GM21526 (cell line): ENCODE results near the gene ADCK1.
A peak's percentile ranks its signal among the peaks of the same experiment; 100 is the strongest.
"Not testable (repeated sequence)": the region's sequence is repeated elsewhere in the genome, so short reads cannot be mapped to it uniquely, and the experiment has no call there.

Source experiments
- ATAC-seq: cut with Tn5 transposase; IDR thresholded peaks from one replicate; pipeline ENCODE4 v1.9.1; 2021; ENCODE audit warnings: moderate library complexity; ENCODE audit not compliant: unreplicated experiment, low FRiP score

Gene ADCK1

DNA sequence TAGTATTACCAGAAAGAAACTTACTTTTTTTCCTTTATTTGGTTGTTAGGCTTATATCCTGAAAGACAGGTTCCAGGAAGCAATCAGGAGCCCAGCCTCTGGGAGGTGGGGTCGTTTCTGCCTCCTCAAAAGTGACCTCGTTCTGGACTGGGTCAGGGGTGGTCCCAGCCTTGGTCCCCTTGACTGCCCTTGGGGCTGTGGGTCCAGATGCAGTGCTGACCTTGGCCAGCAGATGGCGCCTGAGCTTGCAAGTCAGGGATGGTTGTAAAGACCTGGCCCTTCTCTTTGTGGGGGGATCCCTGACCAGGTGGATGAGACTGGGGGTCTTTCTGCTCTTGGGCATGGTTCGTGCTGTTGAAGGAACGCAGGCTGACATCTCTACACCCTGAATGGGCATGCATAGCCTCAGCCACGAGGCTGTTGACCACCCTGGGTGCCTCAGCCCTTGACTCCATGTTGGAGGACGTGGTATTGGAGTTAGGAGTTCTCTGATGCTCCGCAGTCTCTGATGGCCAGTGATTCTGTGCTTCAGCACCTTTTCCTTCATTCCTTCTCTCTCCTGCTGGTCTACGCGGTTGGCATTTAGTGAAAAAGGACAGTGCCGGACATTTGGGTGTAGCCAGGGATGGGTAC, 62.4 kb downstream of the ADCK1 start:
- peak; percentile 83 for ATAC-seq

DNA sequence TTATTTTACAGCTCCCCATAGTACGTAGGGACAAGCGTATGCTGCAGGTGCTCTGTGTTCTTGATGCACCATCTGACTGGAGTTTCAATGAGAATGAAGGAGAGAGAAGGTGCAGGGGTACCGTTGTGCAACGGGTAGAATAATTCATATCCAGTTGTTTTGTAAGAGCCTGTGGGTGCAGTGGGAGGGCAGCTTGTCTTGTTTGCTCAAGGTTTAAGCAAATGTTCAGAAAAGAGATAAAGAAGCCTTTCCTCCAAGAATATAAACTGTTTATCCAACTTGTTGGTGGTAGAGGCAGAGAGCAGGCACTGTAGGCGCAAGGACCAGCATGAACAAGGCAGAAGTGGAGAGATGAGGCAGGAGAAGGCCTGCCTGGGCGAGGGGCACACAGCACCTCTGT, 64.2 kb downstream of the ADCK1 start:
- no peak for ATAC-seq

DNA sequence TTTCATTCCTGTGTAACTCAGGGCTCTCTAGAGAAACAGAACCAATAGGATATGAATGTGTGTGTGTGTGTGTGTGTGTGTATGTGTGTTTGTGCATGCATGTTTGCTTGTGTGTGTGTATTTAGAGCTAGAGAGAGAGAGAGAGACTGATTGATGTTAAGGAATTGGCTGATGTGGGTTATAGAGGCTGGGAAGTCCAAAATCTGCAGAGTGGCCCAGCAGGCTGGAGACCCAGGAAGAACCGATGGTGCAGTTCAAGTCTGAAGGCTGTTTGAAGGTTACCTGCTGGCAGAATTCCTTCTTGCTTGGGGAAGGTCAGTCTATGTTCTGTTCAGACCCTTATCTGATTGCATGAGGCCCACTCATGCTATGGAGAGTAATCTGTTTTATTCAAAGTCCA, 64.7 kb downstream of the ADCK1 start:
- ATAC-seq = no peak

DNA sequence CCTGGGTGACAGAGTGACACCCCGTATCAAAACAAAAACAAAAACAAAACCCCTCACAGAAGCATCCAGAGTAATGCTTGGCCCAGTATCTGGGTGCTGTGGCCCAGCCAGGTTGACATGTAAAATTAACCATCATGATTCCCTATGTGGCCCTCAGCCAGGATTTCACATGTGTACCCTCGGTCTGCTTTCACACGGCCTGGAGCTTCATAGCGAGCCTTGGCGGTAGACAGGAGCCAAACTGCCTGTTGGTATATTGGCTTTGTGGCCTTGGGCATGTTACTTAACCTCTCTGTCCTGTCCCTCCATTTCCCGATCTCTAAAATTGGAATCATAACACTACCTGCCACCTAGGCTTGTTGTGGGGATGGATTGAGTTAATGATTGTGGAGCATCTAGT, 65.5 kb downstream of the ADCK1 start:
- no peak for ATAC-seq

DNA sequence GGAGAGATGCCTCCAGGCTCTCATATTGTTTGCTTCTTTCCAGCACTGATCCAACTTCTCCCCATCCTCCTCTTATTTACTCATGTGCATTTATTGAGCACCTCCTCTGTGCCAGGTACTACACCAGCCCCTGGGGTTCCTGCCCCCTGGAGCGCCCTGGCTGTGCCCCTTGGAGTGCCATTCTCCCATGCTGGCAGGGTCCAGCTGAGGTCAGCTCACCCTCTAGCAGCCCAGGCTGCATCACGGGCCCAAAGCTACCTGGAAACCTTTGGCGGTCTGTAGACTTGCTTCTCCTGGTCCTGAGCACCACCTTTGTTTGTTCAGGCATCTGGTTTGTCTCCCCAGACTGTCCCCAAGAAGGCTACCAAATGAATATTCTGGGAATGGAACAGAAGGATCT, 67.0 kb downstream of the ADCK1 start:
- ATAC-seq = no peak

DNA sequence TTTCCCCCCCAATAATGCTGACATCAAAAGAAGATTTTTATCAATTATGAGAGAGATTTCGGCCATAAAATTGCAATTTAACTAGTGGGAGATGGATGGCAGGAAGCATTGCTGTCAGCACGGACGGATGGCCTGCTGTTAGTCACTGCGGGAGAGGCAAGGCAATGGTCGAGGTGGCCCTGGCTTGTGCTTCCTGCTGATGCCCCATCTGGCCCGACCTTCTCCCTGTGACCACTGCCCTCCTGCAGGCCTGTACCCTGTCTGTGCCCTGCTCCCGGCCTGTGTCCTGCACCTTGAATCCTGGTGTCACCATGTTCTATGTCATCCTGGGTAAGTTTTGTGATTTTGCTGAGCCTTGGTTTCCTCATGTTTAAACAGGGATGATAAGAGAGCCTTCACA, 67.6 kb downstream of the ADCK1 start:
- no peak for ATAC-seq

DNA sequence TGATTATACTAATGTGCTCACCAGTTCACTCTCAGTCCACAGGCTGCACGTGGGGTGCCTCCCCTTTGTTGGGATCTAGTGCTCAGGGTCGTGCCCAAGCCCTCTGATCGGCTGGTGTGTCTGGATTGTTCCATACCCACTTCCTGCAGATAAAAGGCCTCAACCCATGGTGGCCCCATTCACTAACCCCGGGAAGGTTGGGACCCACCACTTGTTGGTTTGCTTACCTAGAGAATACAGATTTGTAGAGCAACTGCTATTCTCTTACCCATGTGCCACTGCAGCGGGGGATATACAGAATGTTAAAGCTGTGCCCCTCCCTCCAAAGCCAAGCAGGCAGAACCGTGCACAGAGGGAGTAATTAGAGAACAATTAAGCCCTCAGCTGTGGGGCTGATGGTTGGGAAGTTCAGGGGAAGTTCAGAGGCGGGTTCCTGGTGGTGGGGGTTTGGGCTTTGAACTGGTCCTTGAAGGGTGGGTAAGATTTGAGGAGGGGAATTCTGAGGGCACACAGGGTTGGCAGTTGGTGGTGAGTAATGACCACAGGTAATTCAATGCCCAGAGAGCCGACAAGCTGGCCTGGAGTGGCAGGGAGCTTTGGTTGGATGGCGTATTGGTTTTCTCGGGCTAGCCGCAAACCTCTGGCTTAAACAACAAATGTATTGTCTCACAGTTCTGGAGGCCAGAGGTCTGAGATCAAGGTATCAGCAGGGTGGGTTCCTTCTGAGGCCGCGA, 68.8 kb downstream of the ADCK1 start:
- ATAC-seq = no peak

DNA sequence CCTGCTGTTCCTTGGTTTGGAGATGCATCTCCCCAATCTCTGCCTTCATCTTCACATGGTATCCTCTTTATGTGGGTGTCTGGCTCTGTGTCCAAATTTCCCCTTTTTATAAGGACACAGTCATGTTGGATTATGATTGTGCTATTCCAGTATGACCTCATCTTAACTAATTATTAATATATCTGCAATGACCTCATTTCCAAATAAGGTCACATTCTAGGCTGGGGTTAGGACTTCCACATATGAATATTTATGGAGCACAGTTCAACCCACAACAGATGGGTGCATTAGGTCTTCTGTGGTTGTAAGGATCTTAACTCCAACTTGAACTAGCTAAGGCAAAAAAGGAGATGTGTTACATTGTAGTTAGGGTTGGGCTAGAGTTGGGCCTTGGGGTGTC, 69.4 kb downstream of the ADCK1 start:
- ATAC-seq = no peak

DNA sequence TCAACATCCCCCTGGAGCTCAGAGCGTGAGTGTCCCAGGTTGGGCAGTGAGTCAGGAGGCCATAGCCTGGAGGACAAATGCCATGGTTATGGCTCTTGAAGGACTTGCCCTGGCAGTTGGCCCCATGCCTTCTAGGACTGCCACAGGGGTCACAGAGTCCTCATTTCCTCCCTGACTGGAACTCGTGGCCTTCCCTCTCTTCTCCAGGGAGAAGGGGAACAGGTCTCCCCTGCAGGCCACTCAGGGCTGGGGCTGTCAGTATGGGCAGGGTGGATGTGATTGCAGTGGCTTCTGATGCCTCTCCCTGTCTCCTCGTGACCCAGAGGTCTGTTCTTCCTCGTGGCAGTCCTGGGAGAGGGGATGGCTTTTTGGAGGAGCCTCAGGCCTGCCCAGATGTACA, 70.7 kb downstream of the ADCK1 start:
- ATAC-seq = no peak

DNA sequence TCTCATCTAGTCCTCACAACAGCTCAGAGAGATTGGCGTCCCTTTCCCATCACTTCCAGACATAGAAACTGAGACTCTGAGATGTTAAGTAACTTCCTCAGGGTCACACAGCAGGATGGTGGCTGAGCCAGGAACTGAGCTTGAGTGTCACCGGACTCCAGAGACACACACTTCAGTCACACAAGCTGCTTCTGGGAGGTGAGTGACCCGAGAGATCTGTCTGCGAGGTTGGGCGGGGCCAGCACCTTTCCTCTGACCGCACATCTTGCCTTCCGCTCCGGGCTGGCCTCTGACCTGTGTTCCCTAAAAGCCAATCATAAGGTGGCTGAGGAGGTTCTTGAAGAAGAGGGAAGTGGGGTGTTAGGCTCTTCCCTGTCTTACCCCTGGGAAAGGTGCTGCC, 72.2 kb downstream of the ADCK1 start:
- ATAC-seq = no peak

DNA sequence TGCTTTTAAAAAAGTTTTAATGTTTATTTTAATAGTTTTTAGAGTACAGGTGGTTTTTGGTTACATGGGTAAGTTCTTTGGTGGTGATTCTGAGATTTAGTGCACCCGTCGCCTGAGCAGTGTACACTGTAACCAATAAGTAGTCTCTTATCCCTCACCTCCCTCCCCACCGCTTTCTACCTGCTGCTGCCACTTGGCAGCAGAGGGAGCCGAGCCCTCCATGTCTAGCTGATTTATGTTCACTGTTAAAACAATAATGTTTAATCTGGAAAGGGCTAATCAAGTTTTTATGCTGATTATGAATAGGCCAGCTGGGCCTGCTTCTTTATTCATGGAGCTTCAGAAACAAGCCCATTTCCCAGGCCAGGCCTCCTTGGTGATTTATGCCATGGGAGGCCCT, 73.1 kb downstream of the ADCK1 start:
- no peak for ATAC-seq

DNA sequence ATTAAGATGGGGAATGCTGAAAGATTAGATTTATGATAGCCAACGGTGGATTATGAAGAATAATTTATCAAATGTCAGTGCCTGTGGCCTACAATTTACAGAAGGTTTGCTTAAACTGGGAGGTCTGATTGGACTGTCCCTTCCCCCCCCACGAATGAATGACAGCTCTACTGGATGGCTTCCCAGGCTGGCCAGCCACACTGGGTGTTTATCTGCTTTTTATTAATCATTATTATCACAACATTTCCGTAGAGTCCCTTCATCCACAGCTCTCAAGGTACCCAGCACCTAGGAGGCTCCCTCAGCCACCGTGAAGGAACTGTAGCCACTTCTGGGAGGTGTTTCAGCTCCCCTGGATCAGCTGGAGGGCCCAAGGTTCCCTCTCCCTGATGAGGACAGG, 78.9 kb downstream of the ADCK1 start:
- ATAC-seq = no peak

DNA sequence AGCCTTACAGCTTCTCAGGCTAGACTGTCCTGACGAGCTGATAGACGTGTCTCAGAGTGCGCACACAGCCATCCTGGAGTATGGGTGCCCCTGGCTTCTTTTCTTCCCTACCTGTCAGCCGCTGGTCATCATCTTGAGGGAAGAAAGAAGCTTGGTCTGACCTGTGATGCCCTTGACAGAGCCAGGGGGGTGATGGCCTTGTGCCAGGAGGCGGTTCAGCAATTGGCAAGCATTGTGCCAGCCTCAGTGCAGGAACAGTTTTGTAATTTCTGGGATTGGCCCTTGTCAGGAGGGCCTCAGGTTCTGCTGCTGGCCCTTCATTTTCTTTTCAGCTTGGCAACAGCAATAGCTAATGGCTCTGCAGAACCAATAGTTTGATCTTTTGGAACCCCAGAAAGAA, 80.1 kb downstream of the ADCK1 start:
- no peak for ATAC-seq

DNA sequence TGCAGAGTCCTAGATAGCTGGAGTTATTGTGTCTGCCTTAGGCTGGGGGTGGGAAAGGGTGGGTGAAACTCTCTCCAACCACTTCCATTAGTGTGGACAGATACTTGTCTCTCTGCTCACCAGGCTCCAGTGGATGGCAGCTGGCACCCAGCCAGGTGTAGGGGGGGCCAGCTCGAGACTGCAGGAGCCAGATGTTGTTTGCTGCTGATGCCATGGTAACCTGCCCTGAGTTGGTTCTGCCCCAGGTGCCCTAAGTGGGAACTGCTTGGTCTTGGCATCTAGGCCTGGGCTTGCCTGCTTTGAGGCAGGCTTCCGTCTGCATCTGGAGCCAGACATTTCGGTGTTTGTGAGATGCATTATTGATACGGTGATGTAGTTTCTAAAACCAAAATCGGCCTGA, 82.2 kb downstream of the ADCK1 start:
- no peak for ATAC-seq

DNA sequence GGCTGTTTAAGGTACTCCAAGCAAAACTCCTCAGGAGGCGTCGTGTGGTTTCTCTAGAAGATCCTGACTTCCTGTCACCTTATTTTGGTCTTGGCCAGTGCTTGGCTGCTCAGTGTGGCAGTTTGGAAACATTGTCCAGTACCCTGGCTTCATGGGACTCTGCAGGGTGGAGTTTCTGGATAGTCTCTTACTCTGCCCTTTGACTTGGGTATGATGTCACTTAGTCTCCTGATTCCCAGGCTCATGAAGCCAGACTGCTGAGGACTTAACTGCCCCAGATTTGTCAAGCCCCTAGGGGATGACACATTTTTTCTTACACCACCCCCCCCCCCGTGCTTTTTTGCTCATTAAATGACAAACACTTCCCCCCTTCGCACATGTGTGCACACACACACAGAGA, 82.7 kb downstream of the ADCK1 start:
- no peak for ATAC-seq

DNA sequence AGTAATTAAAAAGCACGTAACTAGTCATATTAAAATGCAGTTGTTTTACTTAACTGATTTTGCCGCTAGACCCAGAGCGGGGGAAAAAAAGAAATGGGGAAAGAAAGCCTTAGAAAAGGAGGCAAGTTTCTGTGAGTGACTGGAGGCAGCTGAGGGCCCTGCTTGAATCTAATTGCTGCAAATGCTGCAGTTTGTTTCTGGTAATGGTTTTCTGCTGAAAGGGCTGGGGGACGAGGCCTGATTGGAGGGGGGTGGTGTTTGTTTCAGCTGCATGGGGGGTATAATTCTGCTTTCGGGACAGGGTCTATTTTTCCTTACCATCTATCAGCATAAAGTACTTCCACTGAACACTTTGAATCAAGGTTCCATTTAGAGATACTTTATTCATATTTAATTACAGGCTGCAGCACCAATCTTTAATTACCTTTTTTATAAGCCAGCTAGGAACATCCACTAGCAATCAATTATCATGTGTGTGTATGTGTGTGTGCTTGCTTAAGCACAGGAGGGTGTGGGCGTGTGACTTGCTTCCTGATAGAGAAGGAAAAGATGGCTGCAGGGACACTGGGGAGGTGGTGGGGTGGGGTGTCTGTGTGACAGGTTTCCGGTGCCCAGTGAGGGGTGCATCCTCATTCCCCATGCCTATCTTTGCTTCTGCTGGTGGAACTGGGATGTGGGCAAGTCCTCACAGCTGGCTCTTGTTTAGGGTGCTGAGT, 83.4 kb downstream of the ADCK1 start:
- ATAC-seq = no peak

DNA sequence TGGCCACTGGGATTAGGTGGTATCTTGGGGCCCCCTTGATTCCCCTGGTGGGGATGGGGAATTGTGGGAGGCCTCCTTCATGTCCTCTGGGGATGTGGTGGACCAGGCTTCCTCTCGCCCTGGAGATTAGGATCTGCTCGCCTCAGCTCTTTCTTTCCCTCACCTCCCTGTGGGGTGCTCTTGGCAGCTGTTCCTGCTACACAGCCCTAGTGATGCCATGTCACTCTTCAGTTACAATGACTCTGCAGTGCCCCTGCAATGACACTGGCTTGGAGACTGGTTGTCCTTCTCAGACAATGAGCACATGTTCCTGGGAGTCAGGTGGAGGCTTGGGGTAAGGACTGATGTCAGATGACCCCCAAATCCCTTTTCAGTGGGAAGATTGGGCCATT, 83.9 kb downstream of the ADCK1 start:
- no peak for ATAC-seq

DNA sequence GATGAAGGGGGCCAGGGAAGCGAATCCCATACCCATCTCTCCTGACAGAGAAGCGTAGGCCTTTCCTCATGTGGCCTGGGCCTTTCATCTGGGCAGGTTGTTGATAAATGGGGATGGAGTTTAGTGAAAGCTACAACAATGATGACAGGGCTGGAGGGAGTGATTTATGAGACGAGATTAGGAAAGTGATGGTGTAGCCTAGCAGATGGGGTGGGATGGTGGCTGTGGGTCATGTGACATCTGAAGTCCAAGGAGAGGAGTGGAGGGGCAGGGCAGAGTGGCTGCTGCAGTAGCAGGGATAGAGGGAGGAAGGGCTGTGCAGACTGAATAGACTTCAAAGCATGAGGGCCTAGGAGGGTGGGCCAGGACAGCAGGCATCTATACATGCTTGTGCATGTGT, 85.5 kb downstream of the ADCK1 start:
- ATAC-seq = no peak

DNA sequence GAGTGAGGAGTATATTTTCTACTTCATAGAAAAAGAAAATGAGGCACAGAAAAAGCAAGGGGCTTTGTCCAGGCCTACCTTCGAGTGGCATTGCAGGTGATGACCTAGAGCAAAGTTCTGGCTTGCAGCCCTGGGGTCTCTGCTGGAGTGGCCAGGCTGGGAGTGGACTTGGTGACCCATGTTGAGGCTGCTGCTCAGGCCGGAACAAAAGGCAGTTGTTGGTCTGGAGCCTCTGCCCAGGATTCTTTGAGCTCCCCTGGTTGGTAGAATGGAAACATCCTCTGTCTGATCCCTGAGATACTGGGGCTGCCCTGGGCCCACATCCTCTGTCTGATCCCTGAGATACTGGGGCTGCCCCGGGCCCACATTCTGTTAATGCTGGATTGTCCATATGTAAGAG, 86.1 kb downstream of the ADCK1 start:
- ATAC-seq = no peak

DNA sequence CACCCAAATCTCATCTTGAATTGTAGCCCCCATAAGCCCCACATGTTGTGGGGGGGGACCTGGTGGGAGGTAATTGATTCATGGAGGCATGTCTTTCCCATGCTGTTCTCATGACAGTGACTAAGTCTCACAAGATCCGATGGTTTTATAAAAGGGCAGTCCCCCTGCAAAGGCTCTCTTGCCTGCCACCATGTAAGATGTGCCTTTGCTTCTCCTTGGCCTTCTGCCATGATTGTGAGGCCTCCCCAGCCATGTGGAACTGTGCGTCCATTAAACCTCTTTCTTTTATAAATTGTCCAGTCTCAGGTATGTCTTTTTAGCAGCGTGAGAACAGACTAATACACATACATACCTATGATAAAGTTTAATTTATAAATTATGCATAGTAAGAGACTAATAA, 89.0 kb downstream of the ADCK1 start:
- ATAC-seq = not testable (repeated sequence)

DNA sequence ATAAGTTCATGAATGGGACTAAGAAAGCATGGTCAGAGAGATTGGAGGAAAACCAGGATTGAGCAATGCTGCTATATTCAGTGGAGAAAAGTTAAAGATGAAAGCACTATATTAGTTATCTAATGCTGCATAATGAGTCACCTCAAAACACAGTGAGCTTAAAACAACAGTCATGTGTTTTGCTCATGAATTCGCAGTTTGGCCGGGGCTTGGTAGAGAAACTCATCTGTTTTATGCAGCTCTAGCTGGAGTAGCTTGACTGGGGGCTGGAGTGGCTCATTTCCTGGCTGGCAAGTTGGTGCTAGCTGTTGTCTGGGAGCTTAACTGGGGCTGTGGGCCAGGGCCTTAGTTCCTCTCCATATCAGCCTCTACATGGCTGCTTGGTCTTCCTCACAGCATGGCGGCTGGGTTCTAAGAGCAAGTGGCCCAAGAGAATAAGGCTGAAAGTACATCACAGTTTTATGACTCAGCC, 90.1 kb downstream of the ADCK1 start:
- ATAC-seq = no peak

DNA sequence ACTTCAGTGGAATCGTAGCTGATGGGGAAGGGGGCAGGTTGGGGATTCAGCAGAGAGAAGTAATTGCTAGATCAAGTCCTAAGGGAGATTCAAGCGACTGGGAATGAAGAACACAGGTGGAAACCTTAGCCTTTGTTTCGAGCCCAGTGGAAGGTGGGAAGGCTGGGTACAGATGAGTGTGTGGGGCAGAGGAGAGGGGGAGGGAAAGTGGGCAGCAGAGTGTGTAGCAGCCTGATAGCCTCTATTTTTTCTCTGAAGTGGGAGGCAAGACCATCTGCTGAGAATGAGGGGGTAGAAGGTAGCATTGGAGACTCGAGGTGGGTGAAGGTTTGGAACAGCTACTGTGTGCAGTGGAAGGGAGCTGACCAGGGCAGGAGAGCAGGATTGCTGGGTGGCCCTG, 91.0 kb downstream of the ADCK1 start:
- no peak for ATAC-seq
